Erythroblast (primary cell): ENCODE data around the gene DDAH2.
A peak's percentile ranks its signal among the peaks of the same experiment; 100 is the strongest.

Experiments used
- DNase-seq, 2 experiments: peaks; one replicate each; lab custom pipeline; 2025; lab: John Stamatoyannopoulos, UW
- GATA1 ChIP-seq: IDR thresholded peaks from 2 replicates; pipeline ENCODE4 v1.6.1; 2011; ENCODE audit warnings: low read depth, mild to moderate bottlenecking, control low read depth, low read length, moderate library complexity
- POLR2A ChIP-seq: IDR thresholded peaks from 2 replicates; pipeline ENCODE4 v1.6.1; 2011; ENCODE audit warnings: mild to moderate bottlenecking, low read length

The DDAH2 gene

GRCh38 chr6:31706599-31706998 lies 22.5 kb downstream of the DDAH2 start, which contains the start of gene LY6G6F:
Gene LY6G6F, plus strand, starts transcription at chr6:31706866. Its CDS starts 41 bp downstream, at chr6:31706907.
- no peak for DNase-seq
- TF ChIP-seq POLR2A = no peak
- TF ChIP-seq GATA1 = no peak

- no peak for TF ChIP-seq POLR2A
- TF ChIP-seq GATA1 = no peak
- no peak for DNase-seq
Measured at GRCh38 chr6:31705931-31706330, 23.2 kb downstream of the DDAH2 start.

GRCh38 chr6:31702819-31703716 lies 26.0 kb downstream of the DDAH2 start, which contains the start of gene ABHD16A:
Gene ABHD16A, minus strand, starts transcription at chr6:31703324. Its CDS starts 43 bp downstream, at chr6:31703281.
- peak; percentile 99 for DNase-seq
- TF ChIP-seq GATA1 (no peak), POLR2A (peak; percentile 96)

GRCh38 chr6:31702405-31702818 lies 26.7 kb downstream of the DDAH2 start:
- DNase-seq = peak; percentile 74 to 83
- no peak for TF ChIP-seq GATA1
- TF ChIP-seq POLR2A = no peak

- DNase-seq = peak; percentile 76 to 84
- no peak for TF ChIP-seq GATA1
Measured at GRCh38 chr6:31701666-31702404, 27.3 kb downstream of the DDAH2 start.

- TF ChIP-seq GATA1 (no peak), POLR2A (no peak)
- DNase-seq = no peak
Measured at GRCh38 chr6:31700740-31701401, 28.2 kb downstream of the DDAH2 start.

GRCh38 chr6:31697555-31697954 lies 31.5 kb downstream of the DDAH2 start:
- no peak for DNase-seq
- TF ChIP-seq GATA1 (no peak), POLR2A (no peak)

GRCh38 chr6:31693535-31693934 lies 35.6 kb downstream of the DDAH2 start:
- DNase-seq = no peak

GRCh38 chr6:31692886-31693285 lies 36.2 kb downstream of the DDAH2 start:
- no peak for DNase-seq
- TF ChIP-seq POLR2A (no peak), GATA1 (no peak)

More at GRCh38 chr6:31693535-31693934, 35.6 kb downstream of the DDAH2 start:
- TF ChIP-seq POLR2A (no peak), GATA1 (no peak)

GRCh38 chr6:31692353-31692752 lies 36.7 kb downstream of the DDAH2 start:
- no peak for DNase-seq
- no peak for TF ChIP-seq GATA1
- TF ChIP-seq POLR2A = no peak

- TF ChIP-seq POLR2A = no peak
- no peak for TF ChIP-seq GATA1
- DNase-seq = no peak
Measured at GRCh38 chr6:31691564-31692108, 37.5 kb downstream of the DDAH2 start.

- no peak for DNase-seq
Measured at GRCh38 chr6:31691078-31691463, 38.0 kb downstream of the DDAH2 start.

More at GRCh38 chr6:31691078-31691463, 38.0 kb downstream of the DDAH2 start:
- TF ChIP-seq POLR2A (no peak), GATA1 (no peak)
